GM18861 (cell line): Measurements from ENCODE around the gene CEP120.
"Not testable (repeated sequence)": the region's sequence is repeated elsewhere in the genome, so short reads cannot be mapped to it uniquely, and the experiment has no call there.

Experiments
- ATAC-seq: cut with Tn5 transposase; IDR thresholded peaks from one replicate; pipeline ENCODE4 v1.9.1; 2021; ENCODE audit not compliant: unreplicated experiment

Gene CEP120

DNA sequence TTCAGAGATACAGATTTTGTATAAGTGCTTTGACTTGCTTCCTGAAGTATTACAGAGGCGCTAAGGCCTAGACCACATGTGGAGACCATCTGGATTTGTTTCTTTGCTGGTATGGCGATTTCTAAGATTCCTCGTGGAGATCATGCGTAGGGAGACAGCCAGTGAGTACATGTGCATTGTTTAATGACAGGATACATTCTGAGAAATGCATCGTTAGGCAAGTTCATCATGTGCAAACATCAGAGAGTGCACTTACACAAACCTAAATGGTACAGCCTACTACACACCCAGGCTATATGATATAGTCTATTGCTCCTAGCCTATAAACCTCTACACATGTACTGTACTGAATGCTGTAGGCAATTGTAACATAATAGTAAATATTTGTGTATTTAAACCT, 16.5 kb upstream of the CEP120 start:
- no peak for ATAC-seq

DNA sequence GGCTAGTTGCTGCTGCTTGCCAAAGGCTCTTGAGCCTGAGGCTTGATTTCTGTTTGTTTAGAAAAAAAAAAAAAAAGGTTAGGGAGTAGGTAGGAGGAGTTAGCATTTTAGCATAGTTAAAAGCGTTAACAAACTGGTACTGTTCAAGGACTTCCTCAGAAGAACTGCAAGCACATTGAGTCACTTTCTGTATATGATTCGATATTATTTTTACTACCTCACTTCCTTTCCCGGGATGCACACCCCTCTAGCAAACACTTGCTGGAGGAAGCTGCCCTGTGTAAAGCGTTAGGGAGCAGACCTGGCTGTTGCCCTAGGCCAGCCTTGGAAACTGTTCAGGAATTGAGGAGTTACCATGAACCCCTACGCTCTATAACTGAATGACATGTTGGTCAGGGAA, 15.7 kb upstream of the CEP120 start:
- ATAC-seq: peak; percentile 82

DNA sequence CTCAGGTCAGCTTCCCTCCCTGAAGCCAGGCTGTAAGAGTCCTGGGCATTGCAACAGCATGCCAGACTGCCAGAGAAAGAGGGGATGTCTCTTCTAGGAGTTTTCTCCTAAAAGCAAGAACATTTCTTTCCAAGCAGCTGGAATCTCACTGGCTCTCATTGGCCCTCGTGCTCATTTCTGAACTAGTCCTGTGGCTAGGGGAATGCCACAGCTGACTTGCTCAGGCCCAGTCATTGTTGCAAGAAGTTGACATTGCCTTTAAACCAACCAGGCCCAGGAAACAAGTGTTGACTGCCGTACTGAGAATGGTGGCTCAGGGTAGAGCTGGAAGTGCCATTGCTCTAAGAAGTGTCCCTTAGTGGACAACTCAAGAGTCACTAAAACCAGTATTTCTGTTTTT, 15.0 kb upstream of the CEP120 start:
- peak; percentile 45 for ATAC-seq

DNA sequence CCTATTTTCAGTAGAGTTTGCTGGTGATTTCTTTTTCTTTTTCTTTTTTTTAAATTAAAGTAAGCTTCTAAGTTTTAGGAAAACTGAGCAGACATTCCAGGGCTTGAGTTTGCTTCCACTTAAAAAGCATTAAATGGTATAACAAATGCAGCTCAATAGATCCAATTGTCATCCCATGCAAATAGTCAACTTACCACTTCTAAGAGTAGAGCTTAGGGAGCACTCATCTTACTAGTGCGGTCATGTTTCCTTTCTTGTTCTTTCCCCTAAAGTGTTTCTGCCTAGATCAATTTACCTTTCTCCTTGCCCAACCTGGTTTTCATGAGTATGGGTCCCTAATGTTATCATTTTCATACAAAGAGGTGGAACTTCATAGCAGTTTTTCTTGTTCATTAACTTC, 13.0 kb upstream of the CEP120 start:
- no peak for ATAC-seq

DNA sequence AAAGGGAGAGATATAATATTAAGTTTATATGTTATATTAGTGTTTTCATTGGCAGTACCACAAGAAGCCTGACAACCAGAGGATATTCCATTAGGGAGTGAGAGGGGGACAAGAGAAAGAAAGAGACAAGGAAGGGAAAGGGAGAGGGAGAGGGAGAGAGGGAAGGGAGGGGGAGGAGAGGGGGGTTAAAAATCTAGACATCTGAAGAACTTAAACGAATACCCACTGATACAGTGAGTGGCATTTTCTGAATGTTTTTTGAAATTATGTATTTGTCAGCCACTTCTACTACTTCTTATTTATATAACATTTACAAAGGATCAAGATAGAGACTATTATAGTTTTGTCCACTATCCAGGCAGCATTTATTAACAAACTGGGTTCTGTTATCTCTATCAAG, 11.6 kb upstream of the CEP120 start:
- ATAC-seq: no peak

DNA sequence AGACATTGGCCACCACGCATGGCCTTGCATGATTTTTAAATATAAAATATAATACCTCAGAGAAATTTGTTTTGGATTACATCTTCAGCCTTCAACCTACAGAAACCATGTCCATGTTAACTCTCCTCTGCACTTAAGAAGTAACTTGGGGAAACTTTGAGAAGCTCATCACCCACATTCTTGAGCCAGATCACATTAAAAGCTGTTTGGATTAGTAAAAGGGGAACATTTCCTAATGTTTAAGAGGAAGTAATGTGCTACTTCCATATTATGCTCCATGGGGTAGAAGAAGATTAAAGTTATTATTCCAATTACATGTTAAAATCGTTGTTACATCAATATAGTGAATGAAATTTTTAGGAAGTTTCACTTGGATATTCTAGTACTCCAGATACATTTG, 10.4 kb upstream of the CEP120 start:
- no peak for ATAC-seq

DNA sequence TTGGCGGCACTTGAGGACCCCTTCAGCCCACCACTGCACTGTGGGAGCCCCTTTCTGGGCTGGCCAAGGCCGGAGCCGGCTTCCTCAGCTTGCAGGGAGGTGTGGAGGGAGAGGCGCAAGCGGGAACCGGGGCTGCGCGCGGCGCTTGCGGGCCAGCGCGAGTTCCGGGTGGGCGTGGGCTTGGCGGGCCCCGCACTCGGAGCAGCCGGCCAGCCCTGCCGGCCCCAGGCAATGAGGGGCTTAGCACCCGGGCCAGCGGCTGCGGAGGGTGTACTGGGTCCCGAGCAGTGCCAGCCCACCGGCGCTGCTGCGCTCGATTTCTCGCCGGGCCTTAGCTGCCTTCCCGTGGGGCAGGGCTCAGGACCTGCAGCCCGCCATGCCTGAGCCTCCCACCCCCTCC, 7.2 kb upstream of the CEP120 start:
- ATAC-seq: not testable (repeated sequence)

DNA sequence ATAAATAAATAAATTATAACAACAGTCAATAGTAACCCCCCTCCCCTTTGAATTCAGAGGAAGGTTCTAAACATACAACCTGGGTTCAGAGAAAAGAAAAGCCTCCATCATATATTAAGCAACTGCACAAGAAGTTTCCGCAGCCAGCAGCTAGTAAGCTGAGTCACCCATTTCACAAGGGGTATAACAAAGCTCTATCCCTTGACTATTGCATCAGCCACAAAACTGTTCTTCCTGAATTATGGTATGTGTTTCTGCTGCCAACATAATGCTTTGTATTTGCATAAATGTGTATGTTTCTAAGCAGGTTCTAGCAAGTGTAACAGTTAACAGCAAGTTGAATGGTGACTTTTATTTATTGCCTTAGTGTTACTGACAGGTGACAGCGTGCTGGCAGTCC, 6.8 kb upstream of the CEP120 start:
- no peak for ATAC-seq

DNA sequence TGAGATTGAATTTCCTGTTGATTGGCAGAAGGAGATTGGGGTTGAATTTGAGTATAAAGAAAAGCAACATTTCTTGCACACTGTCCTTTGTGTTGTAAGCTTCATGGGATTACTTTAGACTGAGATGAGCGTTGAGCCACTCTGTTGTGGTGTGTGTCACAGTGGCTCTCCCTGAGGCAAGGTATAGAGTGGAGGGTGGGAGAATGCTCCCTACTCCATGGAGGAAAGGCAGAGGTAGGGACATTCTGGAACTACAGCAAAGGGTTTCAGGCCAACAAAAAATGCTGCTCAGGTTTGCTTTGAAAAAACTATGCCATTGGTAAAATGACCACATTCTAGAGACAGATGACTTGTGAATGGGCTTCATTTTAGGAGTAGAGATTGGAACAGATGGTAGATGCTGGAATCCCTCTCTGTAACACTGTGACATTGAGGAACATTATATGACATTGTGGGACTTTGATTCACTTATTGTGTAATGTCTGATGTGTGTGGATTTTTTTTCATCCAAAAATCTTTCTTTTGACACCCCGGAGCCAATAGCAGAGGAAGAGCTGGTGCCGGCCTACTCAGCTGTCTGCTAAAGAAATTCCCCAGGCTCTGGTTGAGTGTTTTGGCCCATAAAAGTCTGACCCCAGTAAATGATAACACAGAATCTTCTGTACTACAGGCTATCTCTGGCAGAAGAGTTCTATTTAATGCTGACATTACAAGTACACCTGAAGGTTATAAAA, 6.2 kb upstream of the CEP120 start:
- ATAC-seq: no peak

DNA sequence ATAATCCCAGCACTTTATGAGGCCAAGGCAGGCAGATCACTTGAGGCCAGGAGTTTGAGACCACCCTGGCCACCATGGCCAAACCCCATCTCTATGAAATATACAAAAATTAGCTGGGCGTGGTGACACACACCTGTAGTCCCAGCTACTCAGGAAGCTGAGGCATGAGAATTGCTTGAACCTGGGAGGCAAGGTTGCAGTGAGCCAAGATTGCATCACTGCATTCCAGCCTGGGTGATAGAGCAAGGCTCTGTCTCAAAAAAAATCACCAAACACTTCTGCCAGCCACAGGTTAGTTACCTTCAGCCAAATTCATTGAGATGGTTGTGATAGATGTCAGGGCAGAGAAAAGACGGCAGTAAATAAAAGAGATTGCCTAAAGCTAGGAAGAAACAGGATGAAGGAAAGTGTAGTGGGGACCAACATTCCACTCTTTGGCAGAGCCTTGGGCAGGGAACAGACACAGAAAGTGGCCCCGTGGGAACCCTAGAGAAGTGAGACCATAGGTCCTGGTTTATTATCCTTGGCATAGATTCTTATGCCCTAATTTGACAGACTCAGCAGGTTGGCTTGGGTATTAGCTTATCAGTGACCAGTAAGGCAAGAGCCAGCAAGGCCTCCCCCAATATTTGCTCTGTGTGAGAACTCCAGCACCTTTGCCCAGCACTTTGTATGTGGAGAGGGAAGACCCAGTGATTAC, 5.5 kb upstream of the CEP120 start:
- no peak for ATAC-seq

DNA sequence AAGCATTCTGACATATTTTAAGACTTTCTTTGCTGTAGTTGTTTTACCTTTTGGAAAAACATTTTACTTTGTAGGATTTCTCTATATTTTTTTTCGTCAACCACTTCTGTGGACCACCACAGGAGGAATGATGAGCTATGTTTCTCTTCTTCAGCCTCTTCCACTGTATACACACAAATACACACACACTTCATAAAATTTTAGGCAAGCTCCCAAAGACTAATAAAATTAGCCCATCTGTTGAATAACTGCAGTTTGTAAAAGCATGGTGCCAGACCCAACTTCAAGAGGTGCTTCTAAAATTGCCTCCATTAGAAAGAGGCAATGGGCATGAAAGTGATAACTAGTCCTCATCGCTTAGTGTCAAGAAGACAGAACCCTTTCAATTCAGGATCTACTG, 4.1 kb upstream of the CEP120 start:
- no peak for ATAC-seq

DNA sequence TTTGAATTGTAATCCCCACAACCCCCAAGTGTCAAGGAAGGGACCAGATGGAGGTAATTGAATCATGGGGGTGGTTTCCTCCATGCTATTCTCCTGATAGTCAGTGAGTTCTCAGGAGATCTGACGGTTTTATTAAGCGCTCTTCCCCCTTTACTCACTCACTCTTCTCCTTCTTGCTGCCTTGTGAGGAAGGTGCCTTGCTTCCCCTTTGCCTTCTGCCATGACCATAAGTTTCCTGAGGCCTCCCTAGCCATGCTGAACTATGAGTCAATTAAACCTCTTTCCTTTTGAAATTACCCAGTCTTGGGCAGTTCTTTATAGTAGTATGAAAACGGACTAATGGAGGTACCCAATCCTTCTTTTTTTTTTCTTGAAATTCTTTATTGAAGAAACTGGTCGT, 2.2 kb upstream of the CEP120 start:
- ATAC-seq: no peak

DNA sequence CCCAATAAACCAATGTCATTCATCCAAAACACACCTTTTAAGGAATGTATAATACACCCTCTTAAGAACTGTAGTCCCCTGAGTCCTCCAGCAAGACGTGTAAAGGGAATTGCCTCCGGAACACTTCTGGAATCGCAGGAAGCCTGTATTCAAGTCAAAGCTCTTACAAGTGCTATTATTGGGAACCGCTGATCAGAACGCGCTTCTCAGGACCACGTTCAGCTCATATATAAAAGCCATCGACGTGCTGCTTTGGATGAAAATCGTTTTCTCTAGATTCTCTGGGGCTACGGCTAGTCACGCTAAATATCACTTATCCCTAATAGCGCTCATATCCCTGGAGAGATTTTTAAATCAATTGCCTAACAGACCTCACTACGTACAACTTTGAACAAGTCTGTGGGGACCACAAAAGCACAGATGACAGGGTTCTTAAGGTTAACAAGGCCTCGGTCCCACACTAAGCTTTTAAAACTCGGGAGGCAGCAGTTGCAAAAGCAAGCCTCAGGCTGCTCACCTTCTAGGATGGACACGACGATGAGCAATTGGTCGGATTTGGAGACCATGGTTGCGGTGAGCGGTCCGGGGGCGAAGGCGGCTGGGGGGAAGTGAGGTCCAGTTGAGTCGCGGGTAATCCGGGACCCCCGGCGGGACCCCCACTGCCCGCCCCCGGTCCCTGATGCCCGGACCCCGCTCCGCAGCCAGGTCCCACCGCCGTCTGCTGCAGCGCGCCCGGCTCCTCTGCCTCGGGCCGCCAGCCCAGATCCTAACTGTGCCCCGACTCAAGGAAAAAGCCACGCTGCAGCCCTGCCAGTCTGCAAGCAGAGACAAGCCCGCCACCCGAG, 548 bp downstream of the CEP120 start:
- ATAC-seq: no peak

DNA sequence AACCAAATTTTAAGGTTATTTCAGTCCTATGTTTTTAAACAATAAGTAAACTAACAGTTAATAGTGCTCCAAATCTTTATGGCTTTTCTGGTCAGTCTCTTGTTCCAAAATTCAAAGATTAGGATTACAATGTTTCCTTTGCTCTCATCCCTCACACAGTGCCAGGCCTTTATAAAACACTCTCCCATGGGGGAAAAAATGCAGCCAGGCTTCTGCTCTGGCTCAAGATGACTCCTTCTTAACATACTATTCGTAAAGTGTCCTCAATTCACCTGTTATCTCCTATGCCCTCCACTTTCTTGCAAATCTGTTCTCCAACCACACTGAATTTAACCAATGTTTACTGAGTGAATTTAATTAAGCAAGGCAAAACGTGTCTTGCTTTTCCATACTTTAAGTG, 1.4 kb downstream of the CEP120 start:
- no peak for ATAC-seq

DNA sequence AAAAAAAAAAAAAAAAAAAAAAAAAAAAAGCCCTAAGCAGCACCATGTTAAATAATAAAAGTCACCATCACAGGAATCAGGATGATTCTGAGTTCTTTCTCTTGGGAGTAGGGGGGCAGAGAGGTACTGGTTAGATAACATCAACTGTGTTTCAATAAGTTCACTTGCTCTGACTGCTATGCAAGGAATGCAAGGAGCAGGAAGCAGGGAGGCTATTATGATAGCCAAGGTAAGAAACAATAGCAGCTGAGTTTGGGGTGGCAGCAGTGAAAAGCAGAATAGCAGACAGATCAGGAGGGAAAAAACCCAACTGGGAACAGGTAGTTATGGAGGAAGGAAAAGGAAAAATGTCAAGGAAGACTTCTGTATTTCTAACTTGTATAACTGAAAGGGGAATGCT, 8.2 kb downstream of the CEP120 start:
- no peak for ATAC-seq

DNA sequence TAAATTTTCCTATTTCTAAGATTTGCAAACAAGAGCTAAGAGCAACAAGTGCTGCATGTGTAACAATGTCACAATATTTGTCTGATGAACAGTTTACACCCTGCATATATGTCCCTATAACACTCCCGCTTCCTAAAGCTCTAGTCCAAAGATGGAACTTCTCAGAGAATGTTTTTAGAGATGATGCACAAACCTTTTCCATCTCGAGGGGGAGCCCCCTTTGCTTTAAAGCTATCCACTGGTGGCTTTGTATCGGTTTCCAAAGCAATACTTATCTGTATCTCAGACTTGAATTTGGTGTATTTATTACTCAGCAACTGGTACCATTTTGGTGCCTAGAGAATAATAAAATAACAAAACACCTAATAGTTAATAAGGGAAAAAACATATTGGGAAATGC, 11.0 kb downstream of the CEP120 start:
- no peak for ATAC-seq

DNA sequence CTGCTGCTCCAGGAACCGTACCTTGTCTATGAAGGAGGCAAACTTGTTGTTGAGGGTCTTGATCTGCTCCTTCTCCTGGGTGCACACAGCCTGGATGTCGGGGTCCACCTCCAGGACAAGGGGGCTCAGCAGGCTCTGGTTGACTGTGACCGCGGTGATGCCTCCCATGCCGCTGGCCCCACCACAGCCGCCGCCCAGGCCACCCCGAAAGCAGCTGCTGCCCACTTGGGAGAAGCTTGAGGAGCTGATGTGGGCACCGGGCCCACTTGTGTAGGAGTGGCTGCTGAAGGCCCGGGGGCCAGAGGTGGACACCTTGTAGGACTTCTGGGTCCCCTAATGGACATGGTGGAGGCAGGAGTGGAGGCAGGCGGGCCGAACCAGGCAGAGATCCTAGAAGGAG, 21.2 kb downstream of the CEP120 start:
- not testable (repeated sequence) for ATAC-seq

DNA sequence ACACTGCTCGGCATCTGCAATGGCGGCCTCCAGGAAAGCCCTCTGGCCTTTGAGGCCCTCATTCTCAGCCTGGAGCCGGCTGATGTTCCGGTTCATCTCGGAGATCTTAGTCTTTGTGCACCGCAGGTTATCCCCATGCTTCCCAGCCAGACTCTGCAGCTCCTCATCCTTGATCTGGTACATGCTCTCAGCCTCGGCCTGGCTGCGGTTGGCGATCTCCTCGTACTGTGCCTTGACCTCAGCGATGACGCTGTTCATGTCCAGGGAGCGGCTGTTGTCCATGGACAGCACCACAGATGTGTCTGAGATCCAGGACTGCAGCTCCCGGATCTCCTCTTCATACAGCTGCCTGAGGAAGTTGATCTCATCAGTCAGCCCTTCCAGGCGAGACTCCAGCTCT, 21.9 kb downstream of the CEP120 start:
- no peak for ATAC-seq

DNA sequence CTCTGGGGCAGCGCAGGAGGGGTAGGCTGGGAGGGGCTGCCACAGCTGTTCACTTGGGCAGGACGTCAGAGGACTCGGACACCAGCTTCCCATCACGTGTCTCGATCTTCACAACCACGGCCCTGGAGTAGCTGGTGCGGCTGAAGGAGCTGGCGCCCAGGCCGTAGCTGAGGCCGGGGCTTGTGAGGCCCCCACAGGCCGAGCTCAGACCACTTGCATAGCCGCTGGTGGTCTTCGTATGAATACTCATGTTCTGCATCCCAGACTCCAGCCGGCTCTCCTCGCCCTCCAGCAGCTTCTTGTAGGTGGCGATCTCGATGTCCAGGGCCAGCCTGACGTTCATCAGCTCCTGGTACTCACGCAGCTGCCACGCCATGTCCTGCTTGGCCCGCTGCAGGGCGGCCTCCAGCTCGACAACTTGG, 22.3 kb downstream of the CEP120 start:
- ATAC-seq: not testable (repeated sequence)

DNA sequence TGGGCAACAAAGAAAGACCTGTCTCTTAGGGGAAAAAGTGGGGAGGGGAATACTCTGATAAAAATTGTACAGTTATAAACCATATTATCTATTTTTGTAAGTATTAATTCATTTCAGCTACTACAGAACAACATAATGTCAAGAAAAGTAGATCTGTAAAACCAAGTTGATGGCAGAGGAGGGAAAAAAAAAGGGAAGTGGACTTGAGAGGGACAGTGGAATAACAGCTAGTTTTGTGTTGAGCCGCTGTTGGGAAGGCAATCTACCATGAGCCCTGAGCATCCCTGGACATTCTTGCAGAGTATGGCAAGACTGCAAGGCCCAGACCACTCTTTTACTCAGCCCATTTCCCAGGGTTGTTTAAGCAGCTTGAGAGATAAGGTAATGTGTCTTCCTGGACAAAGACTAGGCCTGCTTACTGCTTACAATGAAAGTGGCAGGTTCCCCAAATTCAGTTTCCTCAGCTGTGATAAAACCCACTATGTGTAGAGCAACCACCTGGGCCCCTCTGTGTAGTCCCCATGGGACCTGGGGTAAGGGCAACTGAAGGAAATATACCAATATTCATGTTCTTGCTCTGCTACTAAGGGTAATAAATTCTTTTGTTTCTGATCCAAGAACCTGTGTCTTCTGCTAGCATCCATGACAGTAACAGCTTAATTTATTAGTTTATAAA, 25.0 kb downstream of the CEP120 start:
- ATAC-seq: peak; percentile 63

DNA sequence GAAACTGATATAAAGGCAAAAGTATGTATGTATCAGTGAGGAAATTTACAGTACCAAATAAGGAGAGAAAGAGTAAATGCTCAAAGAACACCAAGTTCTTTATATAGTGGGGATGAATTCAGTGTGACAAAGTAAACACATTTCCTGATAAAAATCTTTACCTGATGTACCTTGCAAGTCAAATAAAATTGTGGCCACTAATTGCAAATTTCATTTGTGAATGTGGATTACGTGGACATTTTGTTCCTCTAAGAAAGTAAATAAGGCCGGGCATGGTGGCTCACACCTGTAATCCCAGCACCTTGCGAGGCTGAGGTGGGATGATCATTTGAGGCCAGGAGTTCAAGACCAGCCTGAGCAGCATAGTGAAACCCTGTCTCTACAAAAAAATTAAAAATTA, 25.7 kb downstream of the CEP120 start:
- no peak for ATAC-seq
